Measurements from ENCODE around the gene IFT25. TPM values are rescaled to one million over a fixed set of nuclear protein-coding genes. Genes with fewer than 3 reads are reported as not detected.
"Not testable (repeated sequence)": the region's sequence is repeated elsewhere in the genome, so short reads cannot be mapped to it uniquely, and the experiment has no call there.

IFT25 gene
- total RNA-seq (45.7 and 48.1 TPM in 2 replicates), polyA plus RNA-seq (18.0 and 18.2 TPM in 2 replicates), polyA minus RNA-seq (3.2 and 7.3 TPM in 2 replicates)
- total RNA-seq (2013) = 39.5 TPM

- intact Hi-C loops (cut with micrococcal nuclease) = loop anchor here (1.0 to 10.0 kb wide), 6 partner anchors 56 to 1581 kb away; partner anchors contain the start of genes CC2D1B, TCEANC2, TMEM59 and TTC22
- ChIA-PET POLR2A (interaction anchor here (0.7 to 2.2 kb wide), 11 partner anchors 14 to 462 kb away, joined by 3 to 13 read pairs (median 7); partner anchors contain the start of genes CYB5RL, MRPL37, NDC1 and TCEANC2), CTCF (interaction anchor here (1.0 to 11.4 kb wide), 9 partner anchors 14 to 106 kb away, joined by 3 to 180 read pairs (median 3); partner anchors contain the start of gene YIPF1)
- Mint-ChIP-seq H3K27me3 (no peaks in the 10 kb centered on the region), H3K9me3 (ENCODE audit: insufficient read depth) (no peaks in the 10 kb centered on the region), H3K27ac (peak within 1 kb of the TSS; percentile 96), H3K4me1 (peaks cover 33% of the 10 kb centered on the region), H3K4me3 (peak within 1 kb of the TSS; percentile 99)
- H3K4me2 ChIP-seq (replicated peaks; ENCODE audit: low read depth, low read length, poor library complexity, severe bottlenecking) = peak within 1 kb of the TSS; percentile 89
- H3K27ac ChIP-seq (ENCODE audit: low read length in 2 of 2) = peak within 1 kb of the TSS; percentile 65 to 81
- H3K4me3 ChIP-seq (ENCODE audit: control extremely low read depth in 1 of 5, extremely low read depth in 1 of 5, insufficient read depth in 1 of 5, low read depth in 2 of 5, low read length in 4 of 5) = peak within 1 kb of the TSS; percentile 65 to 95 (median 87)
- H3K36me3 ChIP-seq (replicated peaks in 1 of 2; ENCODE audit: control extremely low read depth in 1 of 2, control insufficient read depth in 1 of 2, extremely low read depth in 1 of 2, insufficient read depth in 2 of 2, low read length in 1 of 2) = peaks cover 0 to 4% of the 10 kb centered on the region in 2 experiments
- H4K20me1 ChIP-seq (ENCODE audit: control insufficient read depth, insufficient read depth, low read length, poor library complexity, severe bottlenecking) = no peaks in the 10 kb centered on the region
- H3K79me2 ChIP-seq (ENCODE audit: control insufficient read depth, insufficient read depth, low read length) = peaks cover 31% of the 10 kb centered on the region
- peak within 1 kb of the TSS; percentile 95 for H3K9ac ChIP-seq (ENCODE audit: low read length)
- peak; percentile 79 for ATAC-seq (ENCODE audit: low read depth)
- WGBS (ENCODE audit: insufficient coverage) = 0% methylated on average over 76 of the region's 90 CpGs
- no peaks in the 10 kb centered on the region for H3K9me3 ChIP-seq (ENCODE audit: control extremely low read depth in 1 of 3, control insufficient read depth in 2 of 3, insufficient read depth in 1 of 3, low read length in 2 of 3)
- H3K4me1 ChIP-seq (ENCODE audit: control insufficient read depth in 2 of 2, insufficient read depth in 2 of 2, low read length in 2 of 2) = peaks cover 16 to 20% of the 10 kb centered on the region in 2 donors
- no peaks in the 10 kb centered on the region for H3K27me3 ChIP-seq (replicated peaks in 1 of 4; ENCODE audit: control extremely low read depth in 1 of 4, control insufficient read depth in 3 of 4, insufficient read depth in 4 of 4, low read length in 3 of 4)
- no peak for TF ChIP-seq EZH2 (IDR thresholded peaks at IDR 0.05; ENCODE audit: borderline replicate concordance, insufficient read depth, low read depth, low read length, poor library complexity, severe bottlenecking)
- TF ChIP-seq CTCF (IDR thresholded peaks at IDR 0.05) = no peak
- DNase-seq = peak; percentile 98
- H2AFZ ChIP-seq (ENCODE audit: insufficient read depth, low read depth, low read length, poor library complexity, severe bottlenecking) = peak within 1 kb of the TSS; percentile 99
These were observed at the start of gene IFT25 for GRCh38 chr1:53945433-53946251. IFT25 (minus strand) TSS chr1:53945699; CDS start chr1:53940082, 5,617 bp downstream.

- WGBS (ENCODE audit: insufficient coverage) = no CpG with 5 or more reads among the region's 2 CpGs
- H4K20me1 ChIP-seq (ENCODE audit: control insufficient read depth, insufficient read depth, low read length, poor library complexity, severe bottlenecking); H3K36me3 ChIP-seq (replicated peaks in 1 of 2; ENCODE audit: control extremely low read depth in 1 of 2, control insufficient read depth in 1 of 2, extremely low read depth in 1 of 2, insufficient read depth in 2 of 2, low read length in 1 of 2); CTCF ChIA-PET; H2AFZ ChIP-seq (ENCODE audit: insufficient read depth, low read depth, low read length, poor library complexity, severe bottlenecking); H3K4me1 Mint-ChIP-seq; H3K4me2 ChIP-seq (replicated peaks; ENCODE audit: low read depth, low read length, poor library complexity, severe bottlenecking); H3K27me3 Mint-ChIP-seq; ATAC-seq (ENCODE audit: low read depth); H3K27me3 ChIP-seq (replicated peaks in 1 of 4; ENCODE audit: control extremely low read depth in 1 of 4, control insufficient read depth in 3 of 4, insufficient read depth in 4 of 4, low read length in 3 of 4); H3K4me3 ChIP-seq (ENCODE audit: control extremely low read depth in 1 of 5, extremely low read depth in 1 of 5, insufficient read depth in 1 of 5, low read depth in 2 of 5, low read length in 4 of 5); H3K9me3 Mint-ChIP-seq (ENCODE audit: insufficient read depth); H3K4me3 Mint-ChIP-seq; H3K27ac Mint-ChIP-seq; DNase-seq; POLR2A ChIA-PET; H3K9ac ChIP-seq (ENCODE audit: low read length); intact Hi-C loops (cut with micrococcal nuclease); H3K27ac ChIP-seq (ENCODE audit: low read length in 2 of 2); H3K79me2 ChIP-seq (ENCODE audit: control insufficient read depth, insufficient read depth, low read length); H3K4me1 ChIP-seq (ENCODE audit: control insufficient read depth in 2 of 2, insufficient read depth in 2 of 2, low read length in 2 of 2): not testable (repeated sequence)
- peaks cover 0 to 18% (median 3%) of the 10 kb centered on the region in 3 donors for H3K9me3 ChIP-seq (ENCODE audit: control extremely low read depth in 1 of 3, control insufficient read depth in 2 of 3, insufficient read depth in 1 of 3, low read length in 2 of 3)
These were observed 49.0 kb upstream of the IFT25 start for GRCh38 chr1:53994516-53994915.
